Upper lobe of left lung (tissue), 4 donors: Measurements from ENCODE around the gene PPIG.
"Not testable (repeated sequence)": the region's sequence is repeated elsewhere in the genome, so short reads cannot be mapped to it uniquely, and the experiment has no call there.

Experiments
- POLR2AphosphoS5 ChIP-seq, 2 donors: sonication (generic); formaldehyde crosslinking; IDR thresholded peaks; one replicate each; pipeline ENCODE4 v1.5.1; 2017; ENCODE audit warnings: antibody characterized with exemption in 2 of 2
- TF ChIP-seq, protein P1 (sequence below), 6 experiments: fragments of 450-650 bp in 4 of 6; fragments of 200-600 bp in 2 of 6; sonication (generic) in 2 of 6; IDR thresholded peaks; one replicate each; pipeline ENCODE4 v1.5.1; 2016 to 2019; ENCODE audit warnings: antibody characterized with exemption in 6 of 6

- TF ChIP-seq, protein P1, sequence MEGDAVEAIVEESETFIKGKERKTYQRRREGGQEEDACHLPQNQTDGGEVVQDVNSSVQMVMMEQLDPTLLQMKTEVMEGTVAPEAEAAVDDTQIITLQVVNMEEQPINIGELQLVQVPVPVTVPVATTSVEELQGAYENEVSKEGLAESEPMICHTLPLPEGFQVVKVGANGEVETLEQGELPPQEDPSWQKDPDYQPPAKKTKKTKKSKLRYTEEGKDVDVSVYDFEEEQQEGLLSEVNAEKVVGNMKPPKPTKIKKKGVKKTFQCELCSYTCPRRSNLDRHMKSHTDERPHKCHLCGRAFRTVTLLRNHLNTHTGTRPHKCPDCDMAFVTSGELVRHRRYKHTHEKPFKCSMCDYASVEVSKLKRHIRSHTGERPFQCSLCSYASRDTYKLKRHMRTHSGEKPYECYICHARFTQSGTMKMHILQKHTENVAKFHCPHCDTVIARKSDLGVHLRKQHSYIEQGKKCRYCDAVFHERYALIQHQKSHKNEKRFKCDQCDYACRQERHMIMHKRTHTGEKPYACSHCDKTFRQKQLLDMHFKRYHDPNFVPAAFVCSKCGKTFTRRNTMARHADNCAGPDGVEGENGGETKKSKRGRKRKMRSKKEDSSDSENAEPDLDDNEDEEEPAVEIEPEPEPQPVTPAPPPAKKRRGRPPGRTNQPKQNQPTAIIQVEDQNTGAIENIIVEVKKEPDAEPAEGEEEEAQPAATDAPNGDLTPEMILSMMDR (IDR thresholded peaks at IDR 0.05) = not testable (repeated sequence)
- not testable (repeated sequence) for TF ChIP-seq POLR2AphosphoS5 (IDR thresholded peaks at IDR 0.05)
Measured at GRCh38 chr2:169562084-169562483, 22.1 kb upstream of the PPIG start.
